HG03565 (cell line): ENCODE results near the gene ZNF581.

Source experiments
- ATAC-seq: cut with Tn5 transposase; IDR thresholded peaks from one replicate; pipeline ENCODE4 v1.9.1; 2021; ENCODE audit warnings: mild to moderate bottlenecking, moderate library complexity; ENCODE audit not compliant: unreplicated experiment

The ZNF581 gene

GRCh38 chr19:55625004-55625326 is 18.5 kb upstream of the ZNF581 start:
- no peak for ATAC-seq

DNA sequence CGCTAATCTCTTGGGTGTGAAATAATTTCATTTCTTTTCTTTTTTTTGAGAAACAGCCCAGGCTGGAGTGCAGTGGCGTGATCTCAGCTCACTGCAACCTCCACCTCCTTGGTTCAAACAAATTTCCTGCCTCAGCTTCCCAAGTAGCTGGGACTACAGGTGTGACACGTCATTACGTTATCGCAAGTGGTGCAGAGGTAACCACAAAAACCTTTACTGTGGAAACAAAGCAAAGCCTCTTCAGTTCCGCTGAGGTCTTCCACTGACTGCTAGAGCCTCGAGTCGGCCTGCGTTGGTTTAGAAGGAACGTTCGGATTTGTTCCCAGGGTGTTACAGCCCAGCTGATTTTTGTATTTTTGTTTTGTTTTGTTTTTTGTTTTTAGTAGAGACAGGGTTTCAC is 17.1 kb upstream of the ZNF581 start:
- ATAC-seq = no peak

DNA sequence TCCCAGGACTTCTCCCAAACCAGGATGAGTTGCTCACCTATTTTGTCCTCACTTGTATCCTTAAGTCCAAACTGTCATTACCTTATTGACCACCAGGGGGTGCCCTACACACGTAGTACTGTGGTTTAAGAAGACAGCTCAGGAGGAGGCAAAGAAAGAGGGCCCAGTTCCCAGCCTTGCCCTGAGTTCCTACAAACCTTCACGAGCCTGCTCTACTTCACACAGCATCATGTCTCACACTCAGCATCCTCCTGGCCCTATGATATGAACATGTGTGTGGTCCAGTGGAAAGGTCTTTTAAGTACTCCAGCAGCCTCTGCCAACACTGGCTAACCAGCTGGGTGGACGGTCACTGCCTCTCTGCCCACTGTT is 11.0 kb upstream of the ZNF581 start:
- no peak for ATAC-seq

DNA sequence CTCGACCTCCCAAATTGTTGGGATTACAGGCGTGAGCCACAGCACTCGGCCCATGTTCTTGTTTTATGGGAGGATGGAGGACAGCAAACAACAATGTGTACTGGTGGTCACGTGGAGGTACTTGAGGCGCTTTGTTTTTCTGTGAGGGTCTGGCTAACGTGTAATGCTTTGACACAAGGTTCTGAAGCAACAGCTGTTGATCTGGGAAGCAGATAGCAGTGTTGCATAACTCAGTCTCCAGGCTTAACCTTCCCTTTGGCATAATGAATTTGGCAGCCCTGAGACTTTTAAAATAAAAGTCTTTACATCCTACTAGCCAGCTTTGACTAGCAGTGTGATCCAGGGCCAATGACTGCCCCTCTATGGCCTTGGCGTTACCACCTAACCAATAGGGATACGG is 9.6 kb upstream of the ZNF581 start:
- ATAC-seq = no peak

GRCh38 chr19:55635334-55635717 is 8.1 kb upstream of the ZNF581 start:
- ATAC-seq = no peak

- no peak for ATAC-seq
These were observed 7.5 kb upstream of the ZNF581 start for GRCh38 chr19:55635856-55636440.

DNA sequence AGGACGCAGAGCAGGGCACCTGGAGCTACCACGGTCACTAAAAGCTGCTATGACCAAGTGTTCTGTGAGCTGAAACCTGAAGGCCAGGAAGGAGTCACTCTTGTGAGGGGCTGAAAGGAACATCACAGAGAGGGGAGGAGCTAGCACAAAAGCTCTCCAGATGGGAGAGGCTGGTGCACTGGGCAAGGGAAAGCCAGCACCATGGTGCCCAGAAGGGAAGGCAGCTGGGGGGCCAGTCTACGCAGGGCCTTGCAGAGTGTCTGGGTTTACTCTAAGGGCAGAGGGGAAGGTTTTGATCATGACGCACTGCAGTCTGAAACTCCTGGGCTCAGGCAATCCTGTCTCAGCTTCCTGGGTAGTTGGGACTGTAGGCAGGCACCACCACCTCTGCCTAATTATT is 6.7 kb upstream of the ZNF581 start:
- ATAC-seq = no peak

DNA sequence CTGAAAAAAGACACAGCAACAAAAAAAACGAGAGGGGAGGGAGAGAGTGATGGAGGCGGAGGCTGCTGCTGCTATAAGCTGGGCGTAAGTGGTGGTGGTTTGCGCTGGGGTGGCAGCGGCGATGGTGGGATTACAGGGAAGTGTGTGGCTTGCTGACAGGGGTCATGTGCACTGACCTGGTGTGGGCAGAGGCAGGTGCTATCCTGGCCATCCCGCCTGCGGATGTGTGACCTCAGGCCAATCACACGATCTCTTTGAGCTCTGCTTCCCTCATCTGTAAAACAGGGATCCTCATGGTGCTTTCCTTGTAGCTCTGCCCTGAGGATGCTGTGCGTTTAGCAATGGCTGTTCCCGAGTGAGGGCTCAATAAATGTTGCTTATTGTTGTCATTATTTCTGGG is 5.9 kb upstream of the ZNF581 start:
- ATAC-seq = no peak

DNA sequence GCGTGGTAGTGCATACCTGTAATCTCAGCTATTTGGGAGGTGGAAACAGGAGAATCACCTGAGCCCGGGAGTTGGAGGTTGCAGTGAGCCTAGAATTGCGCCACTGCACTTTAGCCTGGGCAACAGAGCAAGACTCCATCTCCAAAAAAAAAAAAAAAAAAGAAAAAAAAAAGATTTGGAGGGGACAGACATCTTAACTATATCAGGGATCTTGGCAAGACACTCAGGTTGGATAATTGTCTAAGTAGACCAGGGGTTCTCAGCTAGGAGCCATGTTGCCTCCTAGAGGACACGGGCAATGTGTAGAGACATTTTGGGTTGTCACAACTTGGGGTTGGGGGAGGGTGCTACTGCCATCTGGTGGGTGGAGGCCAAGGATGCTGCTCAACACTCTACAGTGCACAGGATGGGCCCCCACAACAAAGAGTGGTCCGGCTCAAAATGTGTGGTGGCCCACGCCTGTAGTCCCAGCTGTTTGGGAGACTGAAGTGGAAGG is 4.5 kb upstream of the ZNF581 start:
- ATAC-seq = no peak

GRCh38 chr19:55640043-55640576 is 3.3 kb upstream of the ZNF581 start:
- ATAC-seq = peak; percentile 27

GRCh38 chr19:55640577-55641425 is 2.6 kb upstream of the ZNF581 start, which contains the start of gene ZNF580:
Gene ZNF580, plus strand, starts transcription at chr19:55641002. Its CDS starts 1,507 bp downstream, at chr19:55642509.
- no peak for ATAC-seq

- ATAC-seq = no peak
These were observed 1.9 kb upstream of the ZNF581 start for GRCh38 chr19:55641426-55642152.

GRCh38 chr19:55642153-55643002 is 1.1 kb upstream of the ZNF581 start:
- no peak for ATAC-seq

DNA sequence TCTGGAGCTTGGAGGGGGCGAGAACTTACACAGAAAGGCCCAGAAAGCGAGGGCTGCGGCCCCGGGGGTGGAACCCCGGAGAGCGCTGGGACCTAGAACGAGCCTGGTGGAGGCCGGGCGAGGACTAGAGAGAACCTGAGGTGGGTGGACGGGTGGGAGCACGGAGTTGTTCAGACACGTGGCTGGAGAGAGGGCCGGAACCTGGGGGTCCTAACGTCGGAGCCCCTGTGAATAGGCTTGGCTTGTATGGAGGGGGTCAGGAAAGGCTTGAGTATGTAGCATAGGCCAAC is 383 bp downstream of the ZNF581 start:
- ATAC-seq = no peak

- no peak for ATAC-seq
These were observed 863 bp downstream of the ZNF581 start for GRCh38 chr19:55644191-55644833.

- no peak for ATAC-seq
These were observed 1.5 kb downstream of the ZNF581 start for GRCh38 chr19:55644842-55645511.

DNA sequence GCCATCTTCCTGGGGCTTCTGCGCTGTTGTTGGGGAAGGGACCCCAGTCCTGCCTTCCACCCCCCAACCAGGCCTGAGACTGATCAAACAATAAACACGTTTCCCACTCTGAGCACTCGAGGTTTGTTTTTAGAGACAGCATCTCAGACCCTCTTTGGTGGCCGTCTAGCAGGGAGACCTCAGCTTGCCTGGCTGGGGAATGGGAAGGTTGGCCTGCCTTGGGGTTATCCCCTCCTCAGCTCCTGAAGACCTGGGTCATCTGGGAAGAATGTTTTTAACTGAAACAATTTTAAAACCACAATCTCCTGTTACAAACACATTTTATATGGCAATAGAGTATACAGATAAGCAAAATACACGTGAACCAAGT is 2.0 kb downstream of the ZNF581 start:
- no peak for ATAC-seq

- no peak for ATAC-seq
These were observed 3.7 kb downstream of the ZNF581 start for GRCh38 chr19:55646889-55647731.
